K562 (cell line): Measurements from ENCODE around the gene SAP25. TPM values are rescaled to one million over a fixed set of nuclear protein-coding genes. Genes with fewer than 3 reads are reported as not detected.

Experiments
- ARID3B ChIP-seq: fragments of 250-450 bp; sonication (Bioruptor Pico); IDR thresholded peaks from 2 replicates; pipeline ENCODE4 v1.4.0; 2020; ENCODE audit warnings: borderline replicate concordance
- BDP1 ChIP-seq: IDR thresholded peaks from 3 replicates; pipeline ENCODE4 v1.6.1; 2011; ENCODE audit not compliant: insufficient read length, insufficient read depth
- CAMTA2 ChIP-seq: fragments of 250-450 bp; sonication (Bioruptor Pico); conservative IDR thresholded peaks from 2 replicates; pipeline ENCODE4 v1.5.1; 2022
- COPS2 ChIP-seq: fragments of 450-650 bp; conservative IDR thresholded peaks from 2 replicates; pipeline ENCODE4 v1.6.1; 2016; ENCODE audit warnings: mild to moderate bottlenecking, moderate library complexity
- CREB1 ChIP-seq, 2 experiments: sonication (generic) in 1 of 2; formaldehyde crosslinking in 1 of 2; IDR thresholded peaks; 2 replicates each; pipeline versions ENCODE4 v1.6.1 to v1.8.0; 2012 to 2022; ENCODE audit warnings: inconsistent platforms in 1 of 2, mild to moderate bottlenecking in 1 of 2, missing genetic modification reagents in 1 of 2, moderate library complexity in 1 of 2
- CTCFL ChIP-seq: IDR thresholded peaks from 2 replicates; pipeline ENCODE4 v1.6.1; 2011; ENCODE audit warnings: borderline replicate concordance, low read depth, mild to moderate bottlenecking, moderate library complexity, low read length; ENCODE audit not compliant: insufficient read depth, poor library complexity, severe bottlenecking
- DDX20 ChIP-seq: fragments of 450-650 bp; IDR thresholded peaks from 2 replicates; pipeline ENCODE4 v1.6.1; 2016; ENCODE audit warnings: missing genetic modification characterization, low read depth, mild to moderate bottlenecking, missing compliant biosample characterization, moderate library complexity
- ERF ChIP-seq: fragments of 450-650 bp; formaldehyde crosslinking; IDR thresholded peaks from 2 replicates; pipeline ENCODE4 v1.4.0; 2020; ENCODE audit warnings: mild to moderate bottlenecking, mixed read lengths
- FOXJ3 ChIP-seq: sonication (generic); formaldehyde crosslinking; IDR thresholded peaks from 2 replicates; pipeline ENCODE4 v1.4.0; 2020; ENCODE audit warnings: mild to moderate bottlenecking, missing genetic modification reagents
- HNRNPK ChIP-seq: fragments of 200-400 bp; formaldehyde crosslinking; IDR thresholded peaks from one replicate; pipeline ENCODE4 v1.6.1; 2018; ENCODE audit warnings: mild to moderate bottlenecking, low read depth, low read length; ENCODE audit not compliant: poor library complexity, severe bottlenecking
- NCOA6 ChIP-seq: fragments of 450-650 bp; IDR thresholded peaks from 2 replicates; pipeline ENCODE4 v1.6.1; 2017; ENCODE audit warnings: mild to moderate bottlenecking
- NFRKB ChIP-seq: fragments of 450-650 bp; IDR thresholded peaks from 2 replicates; pipeline ENCODE4 v1.6.1; 2016; ENCODE audit warnings: low read depth
- POLR3A ChIP-seq: IDR thresholded peaks from 2 replicates; pipeline ENCODE4 v1.6.1; 2011; ENCODE audit warnings: borderline replicate concordance, mild to moderate bottlenecking, moderate library complexity; ENCODE audit not compliant: insufficient read length, insufficient read depth; ENCODE audit errors: extremely low read depth
- RB1 ChIP-seq: fragments of 450-650 bp; IDR thresholded peaks from 2 replicates; pipeline ENCODE4 v1.6.1; 2017; ENCODE audit warnings: low read depth, mild to moderate bottlenecking
- SAFB ChIP-seq: fragments of 200-400 bp; formaldehyde crosslinking; IDR thresholded peaks from 2 replicates; pipeline ENCODE4 v1.6.1; 2017; ENCODE audit warnings: low read depth, low read length, borderline replicate concordance
- SNAPC5 ChIP-seq: fragments of 250-450 bp; sonication (Bioruptor Pico); IDR thresholded peaks from 2 replicates; pipeline ENCODE4 v1.8.0; 2021; ENCODE audit warnings: moderate library complexity, mild to moderate bottlenecking, inconsistent platforms
- SP1 ChIP-seq: sonication (generic); formaldehyde crosslinking; IDR thresholded peaks from 2 replicates; pipeline ENCODE4 v1.8.1; 2022; ENCODE audit warnings: mild to moderate bottlenecking, missing genetic modification reagents
- UBTF ChIP-seq, 2 experiments: IDR thresholded peaks; 2 replicates each; pipeline ENCODE4 v1.6.1; 2012; ENCODE audit warnings: improper control_type of control experiment in 2 of 2, low read depth in 2 of 2, low read length in 2 of 2, borderline replicate concordance in 1 of 2
- ZBTB9 ChIP-seq: fragments of 450-650 bp; formaldehyde crosslinking; IDR thresholded peaks from 2 replicates; pipeline ENCODE4 v1.4.0; 2020; ENCODE audit warnings: mild to moderate bottlenecking, moderate library complexity
- ZNF77 ChIP-seq: fragments of 250-450 bp; sonication (Bioruptor Pico); IDR thresholded peaks from 2 replicates; pipeline ENCODE4 v1.5.0; 2020
- polyA plus RNA-seq, 8 experiments: library from polyadenylated mRNA; depleted of rRNA in 4 of 8; stranded (reverse) in 5 of 8; unstranded in 3 of 8; fragments of >200 nt; fragmentation: Nextera tagmentation in 2 of 8; fragmentation: Illumina TruSeq in 1 of 8; extraction: Ambion mirVana in 2 of 8; extraction: Trizol in 1 of 8; gene quantifications; 2 replicates each; pipeline versions ENCODE4 v1.2.1 to v1.2.3, GENCODE V29; 2011 to 2014; ENCODE audit warnings: inconsistent platforms in 1 of 8, missing spikeins in 1 of 8
- total RNA-seq, 7 experiments: library from RNA; depleted of rRNA in 6 of 7; stranded (reverse); fragments of >200 nt in 6 of 7; fragmentation: Illumina TruSeq in 2 of 7; extraction: Trizol in 2 of 7; gene quantifications; 2 replicates each; pipeline versions ENCODE4 v1.2.1 to v1.2.3, GENCODE V29; 2011 to 2021; ENCODE audit warnings: low replicate concordance in 1 of 7

SAP25 gene
- total and polyA plus RNA-seq, 9 of the 15 experiments (the other 6 are each of a cell fraction or from before 2014, with no cell fraction given), result 0.13 to 5.3 (median 0.78) TPM; not detected in 1

- TF ChIP-seq ERF, result peak; percentile 95
- TF ChIP-seq ZBTB9 (CRISPR knock-in tag), result peak; percentile 83; the same call in 1 of the 2 replicates
- TF ChIP-seq SAFB, result no peak
- no peak for TF ChIP-seq COPS2
- TF ChIP-seq DDX20 (tag), result no peak
- TF ChIP-seq POLR3A, result no peak
- TF ChIP-seq UBTF (IDR thresholded peaks at IDR 0.05; ENCODE audit: borderline replicate concordance in 1 of 2, low read depth in 2 of 2, low read length in 2 of 2), result peak in 1 of 2 experiments; percentile 11; a peak in 1 of 4 replicates
- peak; percentile 98 for TF ChIP-seq SP1
- TF ChIP-seq CTCFL, result no peak
- TF ChIP-seq CAMTA2, result peak; percentile 91; the same call in 1 of the 2 replicates
- TF ChIP-seq BDP1, result no peak
- no peak for TF ChIP-seq CREB1 (IDR thresholded peaks at IDR 0.05)
- TF ChIP-seq CREB1 (CRISPR knock-in tag; IDR thresholded peaks at IDR 0.05), result no peak
- TF ChIP-seq NFRKB, result peak; percentile 26; the same call in 1 of the 2 replicates
- no peak for TF ChIP-seq FOXJ3 (CRISPR knock-in tag)
- peak; percentile 57; the same call in 1 of the 2 replicates for TF ChIP-seq SNAPC5 (CRISPR knock-in tag)
- TF ChIP-seq NCOA6, result no peak
- TF ChIP-seq HNRNPK, result peak; percentile 30
- TF ChIP-seq ARID3B (CRISPR knock-in tag), result peak; percentile 65; the same call in 1 of the 2 replicates
- peak; percentile 94 for TF ChIP-seq RB1
- no peak for TF ChIP-seq ZNF77 (CRISPR knock-in tag)
Measured at GRCh38 chr7:100585511-100586265, 12.0 kb upstream of the SAP25 start, which contains the start of gene LRCH4 (continued).
